Heart left ventricle (tissue), 16 donors: Measurements from ENCODE around the gene FIBP. TPM values are rescaled to one million over a fixed set of nuclear protein-coding genes. Genes with fewer than 3 reads are reported as not detected.

ENCODE experiments used
- ATAC-seq, 4 donors: fragments of 200-7000 bp; cut with Tn5 transposase; one replicate each; pipeline ENCODE4 v1.9.1; 2020 to 2022; ENCODE audit warnings: moderate library complexity in 4 of 4, mild to moderate bottlenecking in 3 of 4, moderate number of reproducible peaks in 1 of 4
- DNase-seq, 5 donors: peaks; one replicate each; pipeline ENCODE4 v3.0.0-alpha.2; 2020
- H3K27ac ChIP-seq, 12 donors: fragments of 200-600 bp; sonication (generic) in 4 of 12; one replicate each; pipeline versions ENCODE4 v1.5.0 to v1.8.0; 2016 to 2022; ENCODE audit warnings: mild to moderate bottlenecking in 2 of 12
- H3K27me3 ChIP-seq, 9 donors: fragments of 200-600 bp; sonication (generic) in 2 of 9; one replicate each; pipeline versions ENCODE4 v1.5.1 to v1.8.0; 2016 to 2022; ENCODE audit warnings: mild to moderate bottlenecking in 3 of 9
- H3K36me3 ChIP-seq, 9 donors: fragments of 200-600 bp; sonication (generic) in 2 of 9; one replicate each; pipeline versions ENCODE4 v1.5.0 to v1.8.0; 2018 to 2022; ENCODE audit warnings: mild to moderate bottlenecking in 2 of 9
- H3K4me1 ChIP-seq, 12 donors: fragments of 200-600 bp; sonication (generic) in 4 of 12; one replicate each; pipeline versions ENCODE4 v1.5.0 to v1.8.0; 2016 to 2022; ENCODE audit warnings: mild to moderate bottlenecking in 3 of 12
- H3K4me3 ChIP-seq, 12 donors: fragments of 200-600 bp; sonication (generic) in 4 of 12; one replicate each; pipeline versions ENCODE4 v1.5.0 to v1.8.0; 2017 to 2022; ENCODE audit warnings: mild to moderate bottlenecking in 9 of 12, moderate library complexity in 4 of 12
- H3K9me3 ChIP-seq, 12 donors: fragments of 200-600 bp; sonication (generic) in 4 of 12; one replicate each; pipeline versions ENCODE4 v1.5.0 to v1.8.0; 2016 to 2022; ENCODE audit warnings: mild to moderate bottlenecking in 1 of 12
- POLR2A ChIP-seq, 2 donors: fragments of 450-650 bp; IDR thresholded peaks; one replicate each; pipeline ENCODE4 v1.6.1; 2017; ENCODE audit warnings: antibody characterized with exemption in 2 of 2, mild to moderate bottlenecking in 2 of 2, moderate library complexity in 2 of 2
- WGBS, 4 donors: extraction: QIAGEN DNeasy Blood & Tissue Kit in 2 of 4; methylation state at CpG; one replicate each; pipeline versions ENCODE4 v1.1.5 to v1.1.7; 2013 to 2018; 5-methylcytosine and 5-hydroxymethylcytosine counted together
- intact Hi-C, 10 donors: fragments of 100-400 bp; cut with DNase I; formaldehyde crosslinking; loops; one replicate each; pipeline versions ENCODE4 v1.11.1 to v1.14.2; 2022
- polyA plus RNA-seq, 2 donors: library from polyadenylated mRNA; stranded (reverse); fragments of 200-250 nt; gene quantifications; one replicate each; pipeline ENCODE4 v1.2.3, GENCODE V29; 2013
- total RNA-seq, 9 donors: library from RNA; depleted of rRNA in 2 of 9; stranded (reverse); fragments of >200 nt in 2 of 9; fragmentation: NEBNext Ultra II Directional in 3 of 9; extraction: Animal tissue kit (Norgen Biotek cat#: 25700) in 3 of 9; gene quantifications; one replicate each; pipeline versions ENCODE4 v1.1.0 to v1.2.4, GENCODE V29; 2016 to 2023
- TF ChIP-seq, protein P1 (sequence below), 12 donors: fragments of 200-600 bp; sonication (generic) in 4 of 12; IDR thresholded peaks; one replicate each; pipeline versions ENCODE4 v1.5.0 to v1.8.0; 2018 to 2022; ENCODE audit warnings: antibody characterized with exemption in 12 of 12, mild to moderate bottlenecking in 5 of 12
- donor health status: ischemic (EF 13 %, LVEDD 7.1; RV severe dilation, severe dysfunction).
- donor health status: healthy with polysubstance abuse.
- donor health status: DM: no; HTN: yes; CAD: no.
- donor health status: DM: no; HTN: no; CAD: no.
- donor health status: ischemic (EF 25% LVEDD 6.9; RV normal size, moderate dysfunction).
- donor health status: ischemic (EF 25% LVEDD 5.7; RV mildly dilated, moderate dysfunction).
- donor health status: healthy.
- donor health status: DM: yes; HTN: yes; CAD: no.
- donor health status: ischemic (EF 35%, LVEDD 5.7; RV mildly dilated, moderate dysfunction).
- donor health status: nonischemic (EF 11% LVEDD 7.7; RV severe dilation, severe dysfunction).
- donor health status: DM: yes; HTN: yes; CAD: no.
- donor health status: PGD.
- donor health status: ischemic (EF 29% LVEDD 5.4; RV normal size, mild dysfunction).
- donor health status: nonischemic (EF 23%, LVEDD 6.1; RV moderate dilation, normal function).

Gene FIBP
- total and polyA plus RNA-seq, 11 donors, result 35.0 to 93.9 (median 57.3) TPM

DNA sequence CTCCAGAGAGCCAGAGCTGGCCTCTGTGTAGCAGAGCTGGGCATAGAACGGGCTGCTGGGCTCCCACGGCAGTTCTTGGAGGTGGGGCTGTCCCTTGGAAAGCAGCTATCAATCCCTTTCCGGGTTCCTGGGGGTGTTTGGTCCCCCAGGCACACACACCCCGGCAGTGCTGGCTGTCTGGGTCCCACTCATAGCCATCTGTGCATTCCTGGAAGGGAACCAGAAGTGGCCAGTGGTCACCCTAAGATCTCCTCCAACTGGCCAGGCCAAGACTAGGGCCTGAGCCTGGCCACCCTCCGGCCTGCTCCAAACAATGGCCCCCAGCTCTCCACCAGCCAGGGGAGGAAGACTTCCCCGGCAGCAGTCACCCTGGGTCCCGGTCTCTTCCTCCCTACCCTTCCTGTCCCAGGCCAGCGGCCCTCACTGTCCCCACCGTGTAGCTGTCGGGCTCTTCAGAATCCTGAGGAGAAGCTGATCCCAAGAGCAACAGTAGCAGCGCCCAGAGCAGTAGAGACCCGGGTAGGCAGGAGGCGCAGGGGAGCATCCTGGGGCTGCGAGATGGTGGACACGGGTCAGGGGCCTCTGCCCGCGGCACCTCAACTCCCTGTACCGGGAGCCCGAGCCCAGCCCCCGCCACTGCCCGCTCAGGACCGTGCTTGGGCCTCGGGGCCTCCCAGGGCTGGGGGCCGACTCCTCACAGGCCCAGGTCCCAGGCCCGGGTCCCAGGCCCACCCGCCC lies 16.3 kb downstream of the FIBP start:
- peaks cover 3 to 45% (median 22%) of the 10 kb centered on the region in 12 donors for H3K4me1 ChIP-seq
- intact Hi-C loops, result loop anchor here in 2 of 10 donors (2.0 kb wide), 1 partner anchor 13 kb away; the partner anchor contains the start of gene CFL1 (in 2 of the 2)
- ATAC-seq, result peak; percentile 1 to 22 (median 10)
- TF ChIP-seq, protein P1, sequence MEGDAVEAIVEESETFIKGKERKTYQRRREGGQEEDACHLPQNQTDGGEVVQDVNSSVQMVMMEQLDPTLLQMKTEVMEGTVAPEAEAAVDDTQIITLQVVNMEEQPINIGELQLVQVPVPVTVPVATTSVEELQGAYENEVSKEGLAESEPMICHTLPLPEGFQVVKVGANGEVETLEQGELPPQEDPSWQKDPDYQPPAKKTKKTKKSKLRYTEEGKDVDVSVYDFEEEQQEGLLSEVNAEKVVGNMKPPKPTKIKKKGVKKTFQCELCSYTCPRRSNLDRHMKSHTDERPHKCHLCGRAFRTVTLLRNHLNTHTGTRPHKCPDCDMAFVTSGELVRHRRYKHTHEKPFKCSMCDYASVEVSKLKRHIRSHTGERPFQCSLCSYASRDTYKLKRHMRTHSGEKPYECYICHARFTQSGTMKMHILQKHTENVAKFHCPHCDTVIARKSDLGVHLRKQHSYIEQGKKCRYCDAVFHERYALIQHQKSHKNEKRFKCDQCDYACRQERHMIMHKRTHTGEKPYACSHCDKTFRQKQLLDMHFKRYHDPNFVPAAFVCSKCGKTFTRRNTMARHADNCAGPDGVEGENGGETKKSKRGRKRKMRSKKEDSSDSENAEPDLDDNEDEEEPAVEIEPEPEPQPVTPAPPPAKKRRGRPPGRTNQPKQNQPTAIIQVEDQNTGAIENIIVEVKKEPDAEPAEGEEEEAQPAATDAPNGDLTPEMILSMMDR (IDR thresholded peaks at IDR 0.05), result peak in 5 of 12 donors; percentile 12 to 36 (median 21)
- TF ChIP-seq POLR2A (IDR thresholded peaks at IDR 0.05), result no peak
- peak overlapping the region; percentile 75 to 99 (median 96) for H3K27ac ChIP-seq
- H3K36me3 ChIP-seq, result peaks cover 0 to 37% (median 28%) of the 10 kb centered on the region in 9 donors
- WGBS, 4 donors, result 7 to 25% (median 16%) methylated on average over 11 to 26 of the region's 26 CpGs
- H3K9me3 ChIP-seq, result no peaks in the 10 kb centered on the region
- peak overlapping the region; percentile 32 to 95 (median 68) for H3K4me3 ChIP-seq
- H3K27me3 ChIP-seq, result no peaks in the 10 kb centered on the region
- peak in 2 of 5 donors; percentile 53 to 73 for DNase-seq

DNA sequence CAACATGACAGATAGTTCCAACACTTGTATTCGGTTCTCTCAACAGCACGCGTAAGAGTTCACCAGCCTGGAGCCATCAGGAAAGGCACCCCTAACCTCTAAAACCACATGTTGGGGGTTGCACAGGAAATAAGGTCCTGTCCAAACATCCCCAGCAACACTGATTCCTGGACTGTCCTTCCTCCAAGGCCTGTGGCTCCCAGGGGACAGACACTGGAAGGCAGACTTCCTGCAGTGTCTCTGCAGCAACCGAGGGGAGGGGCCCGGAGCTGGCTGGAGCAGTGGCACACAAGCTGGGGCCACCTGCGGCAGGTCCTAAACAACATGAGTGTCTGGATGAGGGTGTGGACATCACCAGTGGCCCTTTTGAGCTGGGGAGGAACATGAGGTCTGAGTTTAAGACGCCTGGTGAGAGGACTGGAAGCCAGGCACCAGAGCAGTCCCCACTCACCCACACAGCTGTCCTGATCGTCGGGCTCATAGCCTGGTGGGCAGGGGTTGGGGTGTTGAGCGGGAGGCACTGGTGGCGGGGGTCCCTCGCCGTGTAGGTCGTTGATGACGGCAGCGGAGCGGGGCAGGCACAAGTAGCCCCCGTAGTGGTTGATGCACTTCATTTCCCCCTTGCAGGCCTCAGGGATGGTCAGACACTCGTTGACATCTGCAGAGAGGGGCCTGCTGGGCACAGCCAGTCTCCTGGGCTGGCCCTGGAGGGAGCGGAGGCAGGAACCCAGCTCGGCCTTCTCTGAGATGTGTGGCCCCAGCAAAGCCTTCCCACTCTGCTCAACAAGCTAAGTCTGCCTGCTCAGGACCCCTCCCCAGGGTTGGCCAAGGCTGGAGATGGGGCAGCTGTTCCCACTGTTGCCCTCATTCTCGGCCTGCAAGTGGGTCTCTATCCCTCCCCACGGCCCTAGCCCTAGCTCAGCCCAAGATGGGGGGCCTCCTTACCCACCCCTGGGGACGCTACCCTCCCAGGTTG lies 17.3 kb downstream of the FIBP start:
- Histone ChIP-seq H3K4me1 (peaks cover 3 to 45% (median 22%) of the 10 kb centered on the region in 12 donors), H3K4me3 (peak overlapping the region in 9 of 12 donors; percentile 60 to 95 (median 68)), H3K27ac (peak overlapping the region; percentile 24 to 99 (median 94)), H3K36me3 (peaks cover 0 to 47% (median 38%) of the 10 kb centered on the region in 9 donors), H3K9me3 (no peaks in the 10 kb centered on the region), H3K27me3 (no peaks in the 10 kb centered on the region)
- peak; percentile 63 to 81 (median 81) for DNase-seq
- TF ChIP-seq, protein P1 (IDR thresholded peaks at IDR 0.05), result no peak
- no peak for TF ChIP-seq POLR2A (IDR thresholded peaks at IDR 0.05)
- WGBS, 4 donors, result 50 to 62% (median 59%) methylated on average over 18 to 24 of the region's 24 CpGs
- intact Hi-C loops, result no loop called here
- ATAC-seq, result no peak

DNA sequence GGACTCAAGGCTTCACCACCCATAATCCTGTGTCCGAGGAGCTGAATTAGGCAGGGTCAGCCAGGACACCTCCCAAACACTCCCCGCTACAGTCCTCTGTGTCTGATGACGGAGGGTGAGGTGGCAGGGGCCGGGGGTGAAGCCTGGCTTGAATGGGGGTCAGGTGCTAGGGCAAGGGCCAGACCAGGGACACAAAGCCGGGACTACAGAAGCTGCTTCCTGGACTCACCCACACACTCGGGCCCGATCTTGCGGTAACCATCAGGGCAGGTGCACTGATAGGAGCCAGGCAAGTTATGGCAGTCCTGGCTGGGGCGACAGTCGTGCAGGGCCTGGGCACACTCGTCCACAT lies 18.0 kb downstream of the FIBP start:
- ATAC-seq, result no peak

More for the DNA sequence above, 18.0 kb downstream of the FIBP start:
- Histone ChIP-seq H3K27me3 (no peaks in the 10 kb centered on the region), H3K9me3 (no peaks in the 10 kb centered on the region), H3K4me1 (peaks cover 3 to 45% (median 22%) of the 10 kb centered on the region in 12 donors), H3K4me3 (peak overlapping the region in 2 of 12 donors; percentile 28 to 81), H3K36me3 (peaks cover 0 to 54% (median 45%) of the 10 kb centered on the region in 9 donors), H3K27ac (peak overlapping the region in 8 of 12 donors; percentile 75 to 99 (median 96))
- DNase-seq, result peak in 2 of 5 donors; percentile 32 to 35
- TF ChIP-seq POLR2A (IDR thresholded peaks at IDR 0.05), result no peak
- TF ChIP-seq, protein P1 (IDR thresholded peaks at IDR 0.05), result no peak
- WGBS, 4 donors, result 65 to 83% (median 70%) methylated on average over 5 to 11 of the region's 11 CpGs
- intact Hi-C loops, result no loop called here
